ENCODE data around the gene CYB561D2.
A peak's percentile ranks its signal among the peaks of the same experiment; 100 is the strongest.

CYB561D2 gene

DNA sequence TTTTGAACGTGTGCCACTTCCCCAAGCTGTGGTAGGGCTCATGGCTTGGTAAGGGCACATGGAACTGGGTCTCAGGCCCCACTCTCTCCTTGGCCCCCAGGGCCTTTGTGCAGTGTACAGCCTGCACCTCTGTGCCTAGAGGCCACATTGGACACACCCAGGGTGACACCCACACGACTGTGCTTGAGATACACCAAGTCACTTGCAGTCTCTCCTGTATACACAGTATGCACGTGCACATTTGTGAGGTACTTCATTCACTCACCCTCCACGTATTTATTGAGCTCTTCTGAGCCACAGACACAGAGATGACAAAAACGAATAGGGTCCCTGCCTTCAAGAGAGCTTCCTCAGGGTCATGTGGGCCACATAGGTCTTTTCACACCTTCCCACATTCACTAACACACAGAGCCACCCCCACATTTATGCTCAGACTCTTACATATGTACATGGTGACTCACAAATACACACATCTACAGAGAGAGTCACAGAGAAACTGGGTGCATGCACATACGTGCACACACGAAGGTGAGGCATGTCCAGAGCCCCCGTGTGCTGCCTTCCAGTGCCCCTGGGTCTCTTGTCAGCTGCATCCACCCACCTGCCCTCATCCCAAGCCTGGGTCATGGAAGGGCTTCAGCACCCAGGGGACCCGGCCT, 18.5 kb downstream of the CYB561D2 start:
- DNase-seq = no peak

DNA sequence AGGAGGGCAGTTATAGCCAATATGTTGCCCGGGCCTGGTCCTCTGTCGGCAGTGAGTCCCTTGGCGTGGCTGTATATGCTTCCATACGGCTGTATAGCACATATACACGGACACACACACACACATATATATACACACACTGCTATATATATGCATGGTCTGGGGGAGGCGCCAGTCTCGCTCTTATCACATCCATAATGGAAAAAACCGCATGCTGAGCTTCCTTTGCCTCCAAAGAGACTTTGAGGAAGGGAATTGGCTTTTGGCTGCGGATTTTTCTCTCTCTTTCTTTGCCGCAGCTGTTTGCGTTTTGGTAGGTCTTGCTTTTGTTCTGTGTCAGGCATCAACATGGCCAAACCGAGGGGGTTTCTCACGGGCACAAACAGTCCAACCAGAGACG, 19.9 kb downstream of the CYB561D2 start:
- no peak for DNase-seq

DNA sequence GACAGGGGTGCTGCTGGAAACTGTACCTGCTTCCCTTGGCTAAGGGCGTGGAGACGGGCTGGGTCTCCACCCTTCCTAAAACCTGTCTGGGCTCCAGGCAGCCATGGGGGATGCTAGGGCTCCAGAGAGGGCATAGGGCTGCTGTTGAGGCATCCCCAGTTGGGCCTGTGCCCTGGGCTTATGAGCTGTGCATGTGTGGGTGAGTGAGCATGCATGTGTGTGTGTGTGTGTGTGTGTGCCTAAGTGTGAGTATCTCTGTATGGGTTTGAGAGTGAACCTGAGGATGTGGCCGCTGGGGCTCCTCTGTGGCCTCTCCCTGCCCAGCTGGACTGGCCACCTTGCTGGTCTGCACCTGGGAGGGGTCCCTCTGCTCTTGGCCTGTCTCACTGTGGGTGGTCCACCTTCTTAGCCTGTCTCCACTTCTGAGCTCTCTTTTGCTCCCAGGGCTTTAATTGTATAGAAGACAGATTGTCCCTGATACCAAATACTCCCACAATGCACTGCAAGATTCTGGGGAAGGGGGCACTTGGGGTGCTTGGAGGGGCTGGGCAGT, 20.5 kb downstream of the CYB561D2 start:
- DNase-seq = no peak

DNA sequence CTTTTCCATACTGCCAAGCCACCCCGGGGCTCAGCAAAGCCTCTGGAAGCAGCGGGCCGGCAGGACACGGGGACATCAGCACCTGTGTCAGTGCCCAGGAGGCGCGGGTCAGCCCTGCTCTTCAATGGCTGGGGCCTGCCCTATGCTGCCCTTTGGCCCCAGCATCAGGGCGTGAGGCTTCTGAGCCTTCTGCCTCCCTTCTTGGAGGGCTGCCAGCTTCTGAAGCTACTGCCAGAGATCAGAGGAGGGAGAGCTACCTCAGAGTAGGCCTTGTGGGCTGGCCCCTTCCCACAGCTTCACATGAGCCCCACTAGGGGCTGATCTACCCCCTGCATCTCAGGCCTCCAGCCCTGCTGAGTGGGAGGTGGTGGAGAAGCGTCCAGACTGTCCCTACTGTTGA, 21.7 kb downstream of the CYB561D2 start:
- no peak for DNase-seq

DNA sequence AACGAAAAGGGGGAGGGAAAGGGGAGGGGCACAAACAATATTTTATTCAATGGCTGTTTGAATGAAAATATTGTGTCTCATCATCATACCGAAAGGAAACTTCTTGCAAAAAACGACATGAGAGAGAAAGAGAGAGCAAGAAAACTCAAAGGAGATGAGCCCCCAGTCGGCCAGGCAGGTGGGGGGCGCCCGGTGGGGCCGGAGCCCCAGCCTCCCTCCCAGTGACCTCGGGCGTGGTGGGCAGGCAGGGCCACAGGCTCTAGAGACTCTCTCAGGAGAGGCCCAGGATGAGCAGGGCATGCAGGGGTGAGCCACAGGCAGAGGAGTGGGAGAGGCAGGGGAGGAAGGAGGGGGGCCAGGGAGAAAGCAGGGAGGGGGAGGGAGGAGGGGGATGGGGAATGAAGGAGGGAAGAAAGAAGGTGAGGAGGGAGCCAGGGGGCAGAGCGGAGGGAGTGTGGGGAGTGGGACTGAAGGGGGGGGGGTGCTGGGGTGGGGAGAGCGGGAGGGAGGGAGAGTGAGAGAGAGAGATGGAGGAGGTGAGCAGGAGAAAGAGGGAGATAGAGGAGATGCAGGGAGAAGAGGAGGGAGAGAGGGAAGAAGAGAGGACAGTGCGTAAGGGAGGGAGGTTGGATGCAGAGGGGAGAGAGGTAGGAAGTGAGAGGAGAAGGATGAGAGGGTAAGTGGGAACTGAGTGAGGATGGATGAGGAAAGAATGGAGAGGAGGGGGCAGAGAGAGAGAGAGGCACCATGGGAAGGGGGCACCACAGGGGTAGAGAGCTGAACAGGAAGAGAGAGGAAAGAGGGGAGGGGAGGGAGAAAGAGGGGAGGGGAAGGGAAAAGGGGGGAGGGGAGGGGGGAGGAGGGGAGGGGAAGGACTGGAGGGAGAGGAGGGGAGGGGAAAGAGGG, 22.7 kb downstream of the CYB561D2 start:
- DNase-seq = no peak

DNA sequence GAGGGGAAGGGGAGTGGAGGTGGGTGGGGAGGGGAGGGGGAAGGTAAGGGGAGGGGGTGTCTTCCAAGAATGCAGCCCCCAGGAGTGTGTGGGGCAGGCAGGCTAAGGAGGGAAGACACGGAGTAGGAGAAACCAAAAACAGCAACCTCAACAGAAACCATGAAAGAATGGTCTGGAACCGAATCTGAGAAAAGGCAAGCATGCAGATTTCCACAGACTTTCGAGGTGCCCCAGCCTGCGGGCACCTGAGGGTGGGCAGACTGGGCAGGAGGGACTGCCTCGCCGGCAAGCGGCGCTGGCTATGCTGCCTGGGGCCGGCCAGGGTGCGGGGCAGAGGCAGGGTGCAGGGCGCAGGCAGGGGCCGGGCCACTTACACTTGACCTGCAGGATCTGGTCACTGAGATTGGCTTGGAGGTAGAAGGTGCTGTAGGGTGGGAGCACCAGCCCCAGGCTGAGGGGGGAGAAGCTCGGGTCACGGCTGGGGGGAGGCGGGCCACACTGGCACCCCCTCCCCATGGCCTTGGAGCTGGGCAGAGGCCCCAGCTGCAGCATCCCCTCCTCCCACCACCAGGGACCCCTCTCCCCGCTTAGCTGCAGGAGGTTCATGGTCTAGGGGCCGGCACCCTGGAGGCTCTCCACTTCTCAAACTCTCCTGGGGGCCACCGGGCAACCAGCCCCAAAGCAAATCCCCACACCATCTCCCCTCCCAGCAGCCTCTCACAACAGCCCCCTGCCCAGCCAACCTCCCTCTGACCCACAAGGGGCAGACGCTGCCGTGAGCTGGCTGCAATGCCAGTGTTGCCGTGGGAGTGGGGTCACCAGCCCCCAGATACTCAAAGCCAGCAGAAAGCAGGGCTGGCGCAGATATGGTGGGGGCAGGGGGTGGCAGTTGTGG, 23.9 kb downstream of the CYB561D2 start:
- DNase-seq = no peak

DNA sequence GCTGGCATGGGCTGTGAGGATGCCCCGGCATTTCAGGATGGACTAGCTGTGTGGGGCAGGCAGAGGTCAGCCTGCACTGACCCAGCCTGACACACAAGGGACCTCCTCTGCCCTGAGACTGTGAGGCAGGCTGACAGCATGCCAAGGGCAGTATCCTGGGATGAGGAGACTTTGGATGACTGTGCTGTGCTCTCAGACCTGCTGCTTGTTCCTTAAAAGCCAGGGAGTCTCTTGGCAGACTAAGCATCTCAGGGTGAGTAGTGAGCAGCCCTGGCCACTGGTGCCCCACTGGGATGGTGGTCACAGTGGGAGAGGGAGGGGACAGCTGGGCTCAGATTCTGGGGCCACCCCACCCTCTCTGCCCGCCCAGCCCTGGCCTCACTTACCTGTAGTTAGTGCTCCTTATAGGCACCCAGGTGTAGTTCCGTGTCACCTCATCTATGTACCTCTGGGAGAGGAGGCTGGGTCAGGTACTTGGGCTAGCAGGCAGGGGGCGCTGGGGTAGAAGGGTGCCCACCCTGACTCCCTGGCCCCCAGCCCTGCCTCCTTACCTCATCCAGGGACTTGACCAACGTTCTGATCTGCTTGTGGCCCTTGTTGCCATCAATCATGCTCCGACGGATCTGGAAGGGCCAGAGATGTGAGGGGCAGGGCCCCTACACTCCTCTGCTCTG, 24.7 kb downstream of the CYB561D2 start:
- DNase-seq = no peak

DNA sequence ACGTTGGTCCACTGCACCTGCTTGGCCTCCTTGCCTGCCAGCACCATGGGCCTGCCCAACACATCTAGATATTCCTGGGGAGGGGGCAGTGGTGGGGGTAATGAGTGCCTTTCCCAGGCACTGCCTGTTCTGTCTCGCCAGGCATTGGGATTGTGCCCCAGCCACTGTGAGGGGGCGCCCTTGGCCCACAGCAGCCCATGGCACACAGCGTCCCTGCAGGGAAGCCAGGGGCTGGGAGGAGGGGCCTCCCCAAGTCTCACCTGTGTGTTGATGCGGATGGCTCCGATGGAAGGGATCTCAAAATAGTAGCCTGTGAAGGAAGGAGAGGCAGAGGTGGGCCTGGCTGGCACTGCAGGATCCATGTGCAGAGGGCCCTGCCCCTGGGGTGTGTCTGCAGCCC, 27.4 kb downstream of the CYB561D2 start:
- DNase-seq = no peak

DNA sequence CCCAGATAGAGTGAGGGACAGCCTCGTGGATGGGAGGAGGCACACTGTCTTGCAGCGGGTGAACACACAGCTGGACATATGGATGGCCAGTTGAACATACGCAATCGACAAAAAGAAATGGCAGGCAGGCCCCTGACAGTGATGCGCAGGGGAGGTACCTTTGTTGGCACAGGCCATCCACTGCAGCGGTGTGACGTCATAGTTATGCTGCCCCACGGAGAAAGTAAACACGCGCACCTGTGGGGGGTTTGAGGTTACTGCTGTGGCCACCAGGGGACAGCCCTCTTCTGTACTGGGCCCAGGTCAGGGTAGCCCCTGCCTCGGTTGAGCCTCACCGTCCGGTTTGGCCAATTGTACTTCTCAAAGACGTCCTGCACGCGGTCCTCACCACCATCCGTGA, 28.1 kb downstream of the CYB561D2 start:
- DNase-seq = no peak

DNA sequence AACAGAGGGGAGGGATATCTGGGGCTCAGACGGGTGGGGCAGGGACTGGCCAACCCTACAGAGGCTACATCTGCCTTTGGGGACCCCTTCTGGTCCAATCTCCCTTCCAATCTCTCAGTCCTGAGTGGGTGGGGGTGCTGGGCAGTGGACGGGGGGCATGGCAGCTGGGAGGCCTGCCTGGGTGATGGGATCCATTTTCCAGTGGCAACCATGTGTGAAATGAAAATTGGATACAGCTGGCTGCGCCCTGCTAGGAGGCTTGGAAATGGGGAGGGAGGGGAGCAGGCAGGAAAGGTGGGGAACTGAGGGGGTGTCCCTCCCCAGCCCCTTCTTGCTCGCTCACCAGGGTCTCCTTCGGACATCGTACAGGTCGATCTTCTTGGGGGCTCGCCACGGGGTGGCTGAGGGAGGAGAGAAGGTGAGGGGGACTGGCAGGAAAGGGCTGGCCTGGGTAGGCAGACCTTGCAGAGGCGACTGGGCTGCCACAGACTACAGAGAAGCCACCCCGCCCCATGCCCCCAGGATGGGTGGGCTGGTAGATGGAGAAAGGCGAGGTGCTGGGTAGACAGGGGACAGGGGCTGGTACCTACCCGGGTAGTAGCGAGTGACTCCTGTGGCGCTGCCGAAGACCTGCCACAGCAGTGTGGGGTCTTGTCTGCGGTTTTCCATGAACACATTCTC, 29.9 kb downstream of the CYB561D2 start:
- no peak for DNase-seq

DNA sequence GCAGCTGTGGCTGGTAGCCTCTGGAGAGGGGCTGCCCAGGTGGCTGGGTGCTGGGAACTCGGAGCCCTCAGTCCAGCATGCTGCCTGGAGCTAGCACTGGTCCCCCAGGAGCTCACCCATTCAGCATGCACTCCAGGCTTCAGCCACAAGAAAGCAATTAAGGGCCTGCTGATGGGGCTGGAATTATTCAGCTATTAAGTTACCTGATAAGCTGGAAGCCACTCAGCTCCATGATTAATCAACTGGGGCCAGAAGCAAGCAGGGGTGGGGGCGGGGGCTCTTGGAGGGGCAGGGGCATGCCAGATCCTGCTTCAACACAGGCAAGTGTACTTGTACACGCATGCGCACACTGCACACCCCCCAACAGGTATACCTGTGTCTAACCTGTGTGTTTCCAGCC, 30.7 kb downstream of the CYB561D2 start:
- peak; percentile 74 for DNase-seq

DNA sequence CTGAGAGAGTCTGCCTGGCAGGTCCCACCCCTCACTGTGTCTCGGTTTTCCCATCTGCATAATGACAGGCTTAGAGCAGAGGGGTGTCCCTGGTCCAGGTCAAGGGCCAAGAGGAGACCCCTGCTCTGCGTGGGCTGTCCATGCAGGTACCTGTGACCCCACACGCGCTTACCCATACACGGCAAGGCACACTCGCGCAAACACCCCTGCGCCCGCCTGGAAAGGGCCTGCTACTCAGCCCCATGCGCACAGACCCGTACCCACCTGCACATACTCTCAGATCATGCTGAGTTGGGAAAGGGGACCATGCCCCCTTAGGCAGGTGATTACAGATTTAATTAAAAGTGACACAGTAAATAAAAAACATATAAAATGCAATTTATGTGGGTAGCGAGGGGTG, 32.1 kb downstream of the CYB561D2 start:
- DNase-seq = no peak

DNA sequence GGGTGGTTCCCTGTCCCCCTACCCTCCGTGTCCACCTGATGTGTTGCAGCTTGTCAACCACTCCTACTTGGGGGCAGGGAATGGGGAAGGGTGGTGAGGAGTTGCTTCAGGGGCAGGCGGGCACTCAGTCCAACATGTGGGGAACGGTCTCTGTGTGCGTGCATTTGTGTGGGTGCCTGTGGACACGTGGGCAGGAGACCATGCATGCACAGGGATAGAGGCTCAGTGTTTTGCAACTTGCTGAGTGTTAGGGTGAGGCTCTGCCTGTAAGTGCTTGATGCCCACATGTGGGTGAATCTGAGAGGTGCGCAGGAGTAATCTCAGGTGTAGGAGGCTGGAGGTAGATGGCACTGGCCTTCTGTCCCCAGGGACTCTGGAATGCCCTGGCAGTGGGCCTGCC, 33.1 kb downstream of the CYB561D2 start:
- no peak for DNase-seq

DNA sequence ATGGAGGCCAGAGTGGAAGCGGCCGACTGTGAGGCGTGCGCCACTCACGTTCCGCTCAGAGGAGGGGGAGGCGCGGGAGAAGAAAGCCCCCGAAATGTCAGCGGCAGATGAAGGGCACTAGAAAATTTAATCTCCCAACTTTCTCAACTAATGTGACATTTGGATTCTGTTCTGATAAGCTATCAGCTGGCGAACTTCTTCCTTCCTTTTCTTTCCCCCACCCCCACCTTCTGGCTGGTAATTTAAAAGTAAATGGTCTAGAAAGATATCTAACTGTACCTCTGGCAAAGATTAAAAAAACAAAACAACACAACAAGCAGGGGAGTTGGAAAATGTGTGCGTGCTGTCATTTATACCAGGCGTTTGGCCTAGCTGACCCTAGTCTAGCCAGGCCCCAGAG, 35.1 kb downstream of the CYB561D2 start:
- DNase-seq = no peak

DNA sequence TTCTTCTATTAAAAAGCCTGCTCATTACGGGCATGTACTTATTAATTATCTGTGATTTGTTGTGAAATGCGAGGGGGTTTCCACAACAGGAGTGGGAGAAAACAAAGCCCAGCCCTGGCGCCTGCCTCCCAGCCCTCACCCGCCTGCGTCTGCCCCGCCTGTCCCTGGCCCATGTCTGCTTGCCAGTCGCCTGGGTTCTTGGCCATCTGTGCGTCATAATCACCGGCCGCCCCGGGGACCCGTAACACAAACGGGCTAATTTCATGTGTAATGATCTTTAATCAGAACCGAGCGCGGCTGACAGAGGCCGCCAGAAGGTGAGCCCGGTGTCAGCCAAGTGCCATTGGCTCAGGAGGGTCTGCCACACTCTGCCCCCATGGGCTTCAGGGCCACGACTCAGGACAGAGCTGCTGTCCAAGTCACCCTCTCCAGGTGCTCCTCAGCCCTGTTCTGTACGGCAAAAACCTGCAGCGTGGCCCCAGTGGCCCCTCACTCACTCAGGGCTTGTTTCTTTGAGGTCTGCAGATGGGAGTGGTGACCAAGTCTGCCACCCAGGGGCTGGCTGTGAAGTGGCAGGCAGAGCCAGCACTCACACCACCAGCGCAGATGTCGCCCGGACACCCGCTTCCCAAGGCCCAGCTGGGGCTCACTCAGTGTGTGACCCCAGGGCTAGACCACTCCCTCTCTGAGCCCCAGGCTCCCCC, 37.5 kb downstream of the CYB561D2 start:
- no peak for DNase-seq

DNA sequence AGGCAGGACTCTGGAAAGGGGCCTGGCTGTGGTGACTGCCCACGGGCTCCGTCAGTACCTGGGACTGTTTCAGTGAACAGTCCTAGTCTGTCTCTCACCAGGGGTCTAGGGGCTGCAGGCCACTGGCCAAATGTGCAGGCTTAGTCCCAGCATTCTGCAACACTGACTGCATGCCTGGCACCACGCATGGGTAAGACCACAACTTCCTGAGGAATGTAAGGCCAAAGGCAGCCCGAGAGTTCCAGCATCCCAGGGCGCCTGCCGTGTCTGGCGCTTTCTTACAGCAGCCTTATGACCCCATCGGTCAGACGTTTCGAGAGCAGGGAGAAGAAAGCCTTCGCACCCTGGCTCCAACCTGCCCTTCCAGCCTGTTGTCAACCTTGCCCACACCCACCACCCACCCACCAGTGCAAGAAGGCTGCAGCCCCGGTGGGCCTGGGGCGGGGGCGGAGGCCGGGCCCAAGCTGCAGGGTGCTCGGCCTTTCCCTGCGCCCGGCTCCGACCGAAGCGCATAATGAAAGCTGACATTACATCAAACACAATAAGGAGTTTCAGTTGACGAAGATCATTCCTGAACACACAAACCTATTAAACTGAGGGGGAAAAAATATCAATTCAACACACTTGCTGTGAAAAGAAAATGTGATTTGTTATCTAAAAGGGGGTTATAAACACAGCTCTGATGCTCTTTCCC, 38.2 kb downstream of the CYB561D2 start:
- DNase-seq = no peak

DNA sequence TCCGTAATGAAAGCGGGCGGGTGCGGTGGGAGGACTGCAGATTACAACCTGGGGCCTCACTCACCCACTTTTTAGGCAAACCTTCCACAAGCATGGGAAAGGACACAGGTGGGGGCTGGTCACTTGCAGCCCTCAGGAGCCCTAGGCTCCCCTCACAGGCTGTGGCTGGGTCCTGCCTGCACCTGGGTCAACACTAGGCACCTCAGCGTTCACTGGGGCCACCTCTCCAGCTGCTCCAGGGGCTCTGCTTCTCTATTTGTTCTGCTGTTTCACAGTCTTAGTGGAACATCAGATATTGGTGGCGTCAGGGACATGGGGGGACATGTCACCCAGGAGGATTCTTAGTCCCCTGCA, 38.7 kb downstream of the CYB561D2 start:
- DNase-seq = no peak

DNA sequence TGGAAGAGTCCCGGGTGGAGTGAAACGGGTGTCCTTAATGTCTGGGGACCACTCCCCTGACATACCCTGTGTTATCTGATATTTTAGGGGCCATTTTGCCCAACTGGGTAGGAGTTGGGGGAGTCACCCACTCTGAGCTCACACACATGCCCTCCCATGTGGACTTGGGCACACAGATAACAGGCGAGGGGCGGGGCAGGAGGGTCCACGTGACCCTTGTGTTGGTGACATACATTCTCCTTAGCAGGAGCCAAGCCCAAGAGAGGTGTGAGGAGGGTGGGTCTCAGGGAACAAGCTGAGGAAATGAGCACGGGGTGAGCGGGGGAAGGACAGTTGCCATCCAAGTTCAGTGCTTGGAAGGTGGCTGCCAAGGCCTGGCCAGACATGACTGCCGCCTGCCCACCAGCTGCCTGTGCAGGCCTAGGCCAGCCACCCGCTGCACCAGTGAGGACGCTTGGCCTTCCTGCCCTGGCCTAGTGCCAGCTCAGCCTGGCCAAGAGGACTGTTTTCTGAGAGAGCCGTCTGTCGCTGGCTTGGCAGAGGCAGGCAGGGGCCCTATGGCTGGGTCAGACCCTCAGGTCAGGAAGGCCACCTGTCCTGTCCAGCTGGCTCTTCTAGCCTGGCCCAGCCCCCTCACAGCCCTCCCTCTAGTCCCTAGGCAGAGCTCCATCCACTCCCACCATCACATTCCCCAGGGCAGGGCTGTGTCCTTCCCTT, 40.0 kb downstream of the CYB561D2 start:
- peak; percentile 69 for DNase-seq

DNA sequence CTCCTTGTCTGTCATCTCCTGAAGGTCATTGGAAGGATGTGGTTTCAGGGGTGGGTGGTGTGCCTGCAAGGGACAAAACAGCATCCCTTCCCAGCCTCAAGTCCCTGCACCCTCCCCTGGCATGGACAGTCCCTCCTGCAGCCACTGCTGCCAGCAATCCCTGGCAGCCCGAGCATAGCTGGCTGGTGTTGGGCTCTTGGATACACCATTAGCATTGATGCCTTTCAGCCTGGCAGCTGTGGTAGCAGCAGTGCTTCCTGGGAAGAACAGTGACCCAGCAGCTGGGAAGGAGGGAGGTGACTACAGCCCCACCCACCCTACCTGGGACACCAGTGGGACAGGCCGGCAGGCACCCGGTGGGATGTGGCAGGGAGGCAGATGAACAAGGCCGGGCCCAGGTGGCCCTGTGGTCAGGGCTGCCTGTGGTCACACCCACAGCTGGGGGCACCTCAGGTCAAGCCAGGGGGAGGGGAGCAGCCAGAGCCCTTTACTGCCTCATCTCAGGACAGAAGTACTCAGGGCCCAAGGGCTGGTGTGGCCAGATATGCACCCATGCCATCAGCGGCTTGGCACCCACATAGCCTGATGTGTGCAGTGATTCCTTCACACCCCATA, 41.5 kb downstream of the CYB561D2 start:
- DNase-seq = no peak

DNA sequence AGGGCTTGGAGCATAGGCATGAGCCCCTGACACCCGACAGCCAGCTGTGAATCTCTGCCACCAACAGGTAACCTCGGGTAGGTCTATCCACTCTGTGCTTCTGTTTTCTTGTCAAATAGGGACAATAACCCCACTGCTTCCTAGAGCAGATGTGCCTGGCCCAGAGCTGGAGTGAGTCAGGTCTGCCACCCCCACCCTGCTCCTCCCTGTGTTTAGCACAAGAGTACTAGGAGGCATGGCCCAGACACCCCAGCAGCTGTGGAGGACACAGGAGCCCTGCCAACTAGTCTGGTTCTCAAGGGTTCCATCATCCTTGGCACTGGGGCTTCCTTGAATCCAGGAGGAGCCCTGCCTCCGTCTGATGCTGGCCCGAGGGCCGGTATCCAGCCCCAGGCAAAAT, 42.4 kb downstream of the CYB561D2 start:
- DNase-seq = no peak

Measured in NCI-H1105 (cell line).